Liver (tissue), 3 donors: ENCODE data around the gene OFD1.

ENCODE experiments used
- ATF3 ChIP-seq: IDR thresholded peaks from 2 replicates; pipeline ENCODE4 v1.6.1; 2016; ENCODE audit warnings: antibody characterized with exemption
- CTCF ChIP-seq: fragments of 150-350 bp; IDR thresholded peaks from 2 replicates; pipeline ENCODE4 v1.5.1; 2017; ENCODE audit warnings: improper control_type of control experiment, low read depth, low read length; ENCODE audit not compliant: missing input control
- FOXA1 ChIP-seq: IDR thresholded peaks from 2 replicates; pipeline ENCODE4 v1.6.1; 2016; ENCODE audit warnings: antibody characterized with exemption
- GABPA ChIP-seq, 2 donors: IDR thresholded peaks in 1 of 2; conservative IDR thresholded peaks in 1 of 2; 2 replicates each; pipeline ENCODE4 v1.6.1; 2016; ENCODE audit warnings: antibody characterized with exemption in 2 of 2, mild to moderate bottlenecking in 1 of 2, moderate library complexity in 1 of 2
- donor health status: healthy.
- donor health status: healthy.

DNA sequence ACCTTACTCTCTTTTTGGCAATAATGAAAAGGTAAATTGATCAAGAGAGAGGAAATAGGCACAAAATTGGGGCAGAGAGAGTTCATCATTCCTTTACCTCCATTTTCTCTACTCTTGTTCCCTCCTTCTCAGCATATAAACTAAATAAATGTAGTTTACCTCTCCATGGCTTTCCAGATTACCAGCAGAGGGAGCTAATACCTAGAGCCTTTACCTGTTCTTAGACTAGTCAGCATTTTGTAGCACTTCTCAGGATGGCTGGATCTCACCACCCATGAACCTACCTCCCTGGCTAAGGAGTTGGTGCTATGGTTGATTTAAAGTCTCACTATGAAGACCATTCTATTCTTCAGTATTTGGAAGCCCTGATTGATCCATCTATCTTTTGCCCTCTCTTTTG lies 15.7 kb downstream of the OFD1 start:
- TF ChIP-seq CTCF (peak; percentile 56), GABPA (IDR thresholded peaks at IDR 0.05 in 1 of 2, conservative IDR thresholded peaks at IDR 0.05 in 1 of 2) (no peak), FOXA1 (no peak), ATF3 (no peak)
